D721Med (cell line): Measurements from ENCODE around the gene REX1BD.

Source experiments
- DNase-seq: peaks from one replicate; pipeline ENCODE4 v3.0.0; 2011; ENCODE audit warnings: low spot score; ENCODE audit not compliant: insufficient read length
- FAIRE-seq: peaks from 2 replicates; lab custom pipeline; 2011; peaks lifted over from hg19 to GRCh38; lab: Jason Lieb, UNC
- TF ChIP-seq, protein P1 (sequence below): IDR thresholded peaks from 2 replicates; pipeline ENCODE4 v1.5.1; 2012; ENCODE audit warnings: mild to moderate bottlenecking, control low read depth; ENCODE audit not compliant: insufficient read depth; ENCODE audit errors: missing control alignments

The REX1BD gene

DNA sequence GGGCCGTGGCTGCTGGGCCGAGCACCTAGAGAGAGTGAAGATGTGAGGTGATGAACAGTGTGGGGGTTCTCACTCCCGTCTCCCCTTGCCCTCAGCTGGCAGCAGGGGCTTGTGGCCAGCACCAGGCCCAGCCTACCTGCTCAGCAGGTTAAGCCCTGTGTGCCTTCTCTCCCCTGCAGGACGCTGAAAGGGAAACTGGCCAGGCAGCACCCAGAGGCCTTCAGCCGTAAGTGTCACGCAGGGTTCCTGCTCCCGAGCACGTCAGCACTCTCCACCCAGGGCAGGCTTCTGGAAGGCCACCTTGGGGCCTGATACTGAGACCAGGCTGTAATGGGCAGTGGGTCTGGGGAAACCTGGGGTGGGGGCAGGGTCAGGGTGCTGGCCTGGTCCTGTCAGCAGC is 21.6 kb upstream of the REX1BD start:
- TF ChIP-seq, protein P1, sequence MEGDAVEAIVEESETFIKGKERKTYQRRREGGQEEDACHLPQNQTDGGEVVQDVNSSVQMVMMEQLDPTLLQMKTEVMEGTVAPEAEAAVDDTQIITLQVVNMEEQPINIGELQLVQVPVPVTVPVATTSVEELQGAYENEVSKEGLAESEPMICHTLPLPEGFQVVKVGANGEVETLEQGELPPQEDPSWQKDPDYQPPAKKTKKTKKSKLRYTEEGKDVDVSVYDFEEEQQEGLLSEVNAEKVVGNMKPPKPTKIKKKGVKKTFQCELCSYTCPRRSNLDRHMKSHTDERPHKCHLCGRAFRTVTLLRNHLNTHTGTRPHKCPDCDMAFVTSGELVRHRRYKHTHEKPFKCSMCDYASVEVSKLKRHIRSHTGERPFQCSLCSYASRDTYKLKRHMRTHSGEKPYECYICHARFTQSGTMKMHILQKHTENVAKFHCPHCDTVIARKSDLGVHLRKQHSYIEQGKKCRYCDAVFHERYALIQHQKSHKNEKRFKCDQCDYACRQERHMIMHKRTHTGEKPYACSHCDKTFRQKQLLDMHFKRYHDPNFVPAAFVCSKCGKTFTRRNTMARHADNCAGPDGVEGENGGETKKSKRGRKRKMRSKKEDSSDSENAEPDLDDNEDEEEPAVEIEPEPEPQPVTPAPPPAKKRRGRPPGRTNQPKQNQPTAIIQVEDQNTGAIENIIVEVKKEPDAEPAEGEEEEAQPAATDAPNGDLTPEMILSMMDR = no peak
- DNase-seq (no peak), FAIRE-seq (no peak)

DNA sequence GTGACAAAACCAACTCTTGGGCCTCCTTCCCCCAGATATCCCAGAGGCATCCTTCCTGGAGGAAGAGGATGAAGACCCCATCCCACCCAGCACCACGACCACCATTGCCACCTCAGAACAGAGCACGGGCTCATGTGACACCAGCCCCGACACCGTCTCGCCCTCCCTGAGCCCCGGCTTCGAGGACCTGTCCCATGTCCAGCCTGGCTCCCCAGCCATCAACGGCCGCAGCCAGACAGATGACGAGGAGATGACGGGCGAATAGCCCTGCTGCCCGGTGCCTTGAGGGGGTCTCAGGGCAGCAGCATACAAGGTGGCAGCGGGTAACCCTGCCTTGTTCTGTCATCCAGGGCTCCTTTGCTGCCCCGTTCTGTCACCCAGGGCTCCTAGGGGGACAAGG is 20.2 kb upstream of the REX1BD start:
- FAIRE-seq = no peak
- TF ChIP-seq, protein P1 = no peak
- no peak for DNase-seq

DNA sequence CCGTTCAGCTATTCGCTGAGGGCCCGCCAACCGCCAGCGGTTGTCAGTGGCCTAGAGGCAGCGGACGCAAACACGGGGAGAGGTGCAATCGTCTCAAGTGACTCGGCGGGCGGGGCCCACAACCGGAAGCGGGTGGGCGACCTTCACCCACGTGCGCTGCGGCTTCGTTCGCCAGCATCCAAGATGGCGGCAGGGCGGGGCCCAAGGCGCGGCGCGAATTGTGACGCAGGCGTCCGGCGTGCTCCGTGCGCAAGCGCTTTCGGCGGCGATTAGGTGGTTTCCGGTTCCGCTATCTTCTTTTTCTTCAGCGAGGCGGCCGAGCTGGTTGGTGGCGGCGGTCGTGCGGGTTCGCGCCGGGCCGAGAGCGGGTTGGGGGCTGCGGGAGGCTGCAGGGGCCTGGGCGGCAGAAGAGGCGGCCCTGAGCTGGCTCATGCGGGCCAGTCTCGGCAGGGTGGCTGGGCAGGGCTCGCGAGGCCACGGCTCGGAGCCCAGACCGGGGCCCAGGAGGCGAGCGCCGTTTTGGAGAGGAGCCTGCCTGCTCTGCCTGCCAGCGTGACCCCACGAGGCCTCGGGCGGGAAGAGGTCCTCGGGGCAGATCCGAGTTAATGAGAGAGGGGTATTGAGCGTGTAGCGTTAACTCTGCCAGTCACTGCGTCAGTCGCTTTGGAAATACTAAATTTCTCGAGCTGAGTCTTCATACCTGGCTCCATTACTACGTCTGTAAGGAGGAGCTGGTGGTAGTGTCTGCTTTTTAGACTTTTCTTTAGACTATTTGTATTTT is 16.8 kb upstream of the REX1BD start, which contains the start of gene UBA52:
Gene UBA52 (plus strand): TSS at position 294 of the 781 bp plus-strand sequence. CDS start 1,444 bp downstream, outside the sequence.
- no peak for FAIRE-seq
- TF ChIP-seq, protein P1 = no peak

DNA sequence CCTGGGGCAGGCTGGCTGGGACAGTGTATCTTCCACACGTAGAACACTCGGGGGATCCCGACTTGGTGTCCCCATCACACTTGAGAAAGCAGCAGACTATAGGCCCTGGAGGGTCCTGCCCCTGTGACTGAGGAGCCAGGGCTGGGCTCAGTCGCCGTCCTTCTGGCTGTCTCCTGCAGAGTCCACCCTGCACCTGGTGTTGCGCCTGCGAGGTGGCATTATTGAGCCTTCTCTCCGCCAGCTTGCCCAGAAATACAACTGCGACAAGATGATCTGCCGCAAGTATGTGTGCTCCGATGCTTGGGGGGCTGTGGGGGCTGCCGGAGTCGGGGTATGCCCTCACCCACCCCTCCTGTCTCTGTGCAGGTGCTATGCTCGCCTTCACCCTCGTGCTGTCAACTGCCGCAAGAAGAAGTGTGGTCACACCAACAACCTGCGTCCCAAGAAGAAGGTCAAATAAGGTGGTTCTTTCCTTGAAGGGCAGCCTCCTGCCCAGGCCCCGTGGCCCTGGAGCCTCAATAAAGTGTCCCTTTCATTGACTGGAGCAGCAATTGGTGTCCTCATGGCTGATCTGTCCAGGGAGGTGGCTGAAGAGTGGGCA is 13.8 kb upstream of the REX1BD start:
- TF ChIP-seq, protein P1 = no peak
- FAIRE-seq = no peak

More for the DNA sequence above, 16.8 kb upstream of the REX1BD start, which contains the start of gene UBA52:
- peak; percentile 77 for DNase-seq

DNA sequence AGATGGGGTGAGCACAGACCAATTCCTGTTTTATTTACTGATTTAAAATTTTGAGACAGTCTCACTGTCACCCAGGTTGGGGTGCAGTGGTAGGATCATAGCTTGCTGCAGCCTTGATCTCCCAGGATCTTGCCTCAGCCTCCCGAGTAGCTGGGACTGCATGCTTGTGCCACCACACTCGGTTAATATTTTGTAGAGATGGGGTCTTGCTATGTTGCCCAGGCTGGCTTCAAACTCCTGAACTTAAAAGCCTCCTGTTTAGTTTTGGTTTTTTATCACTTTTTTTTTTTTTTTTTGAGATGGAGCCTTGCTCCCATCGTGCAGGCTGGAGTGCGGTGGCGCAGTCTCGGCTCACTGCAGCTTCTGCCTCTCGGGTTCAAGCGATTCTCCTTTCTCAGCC is 12.2 kb upstream of the REX1BD start:
- DNase-seq (no peak), FAIRE-seq (no peak)
- TF ChIP-seq, protein P1 = no peak

More for the DNA sequence above, 13.8 kb upstream of the REX1BD start:
- no peak for DNase-seq

DNA sequence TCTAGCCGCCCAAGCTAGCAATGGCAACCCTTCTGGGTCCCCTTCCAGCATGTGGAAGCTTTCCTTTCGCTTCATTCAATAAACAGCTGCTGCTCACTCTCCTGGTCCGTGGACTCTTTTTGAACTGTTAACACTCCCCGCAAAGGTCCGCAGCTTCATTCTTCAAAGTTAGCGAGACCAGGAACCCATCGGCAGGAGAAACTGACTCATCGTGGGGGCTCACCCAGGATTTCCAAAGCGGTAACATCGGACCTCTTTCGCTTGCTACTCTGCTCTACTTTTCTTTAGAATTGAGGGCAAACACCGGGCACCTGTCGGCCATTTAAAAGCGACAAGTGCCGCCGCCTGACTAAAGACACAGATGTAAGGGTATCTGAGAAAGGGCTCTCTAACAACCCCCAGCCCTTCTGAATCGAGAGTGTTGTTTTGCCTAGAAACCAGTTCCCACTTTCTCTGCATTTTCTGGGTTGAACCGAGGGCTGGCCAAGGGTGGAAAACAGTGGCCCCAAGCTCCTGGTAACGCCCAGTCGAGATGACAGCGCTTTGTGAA is 11.2 kb upstream of the REX1BD start:
- DNase-seq (no peak), FAIRE-seq (no peak)

More for the DNA sequence above, 11.2 kb upstream of the REX1BD start:
- TF ChIP-seq, protein P1 = no peak
